Thyroid gland (tissue), 4 donors: Measurements from ENCODE around the gene PTPRZ1. TPM values are rescaled to one million over a fixed set of nuclear protein-coding genes. Genes with fewer than 3 reads are reported as not detected.

ENCODE experiments used
- DNase-seq, 2 donors: peaks; one replicate each; pipeline ENCODE4 v3.0.0-alpha.2; 2019
- H3K27ac ChIP-seq, 3 donors: fragments of 200-600 bp; sonication (generic); 1 replicate in 2 of 3; 2 replicates in 1 of 3; pipeline ENCODE4 v1.5.1; 2016 to 2019; ENCODE audit warnings: mild to moderate bottlenecking in 1 of 3, moderate library complexity in 1 of 3
- H3K27me3 ChIP-seq: fragments of 200-600 bp; sonication (generic); one replicate; pipeline ENCODE4 v1.5.1; 2019
- H3K36me3 ChIP-seq, 2 donors: fragments of 200-600 bp; sonication (generic); one replicate each; pipeline ENCODE4 v1.5.1; 2016 to 2019
- H3K4me1 ChIP-seq, 2 donors: fragments of 200-600 bp; sonication (generic); one replicate each; pipeline ENCODE4 v1.5.1; 2017 to 2019
- H3K4me3 ChIP-seq, 3 donors: fragments of 200-600 bp; sonication (generic); replicated peaks in 1 of 3; 1 replicate in 2 of 3; 2 replicates in 1 of 3; pipeline ENCODE4 v1.5.1; 2016; ENCODE audit warnings: mild to moderate bottlenecking in 1 of 3
- H3K9me3 ChIP-seq: fragments of 200-600 bp; sonication (generic); one replicate; pipeline ENCODE4 v1.5.1; 2017
- CTCF ChIP-seq, 6 experiments: fragments of 200-600 bp in 3 of 6; fragments of 450-650 bp in 3 of 6; sonication (generic) in 3 of 6; IDR thresholded peaks; one replicate each; pipeline ENCODE4 v1.5.1; 2016 to 2019; ENCODE audit warnings: antibody characterized with exemption in 6 of 6, mild to moderate bottlenecking in 2 of 6, inconsistent platforms in 1 of 6, moderate library complexity in 1 of 6
- POLR2A ChIP-seq, 2 donors: fragments of 450-650 bp; IDR thresholded peaks; one replicate each; pipeline ENCODE4 v1.6.1; 2017; ENCODE audit warnings: antibody characterized with exemption in 2 of 2, mild to moderate bottlenecking in 2 of 2, moderate library complexity in 1 of 2
- WGBS, 2 donors: methylation state at CpG; one replicate each; pipeline ENCODE4 v1.1.5; 2017; 5-methylcytosine and 5-hydroxymethylcytosine counted together
- intact Hi-C: fragments of 100-400 bp; cut with DNase I; formaldehyde crosslinking; loops from one replicate; pipeline ENCODE4 v1.15.1; 2023
- total RNA-seq, 4 donors: library from RNA; depleted of rRNA; stranded (reverse); fragments of >200 nt; gene quantifications; one replicate each; pipeline ENCODE4 v1.2.3, GENCODE V29; 2016

Gene PTPRZ1
- total RNA-seq, result under 1 TPM in 3 of 4 donors, not detected in 1; 0.10 to 0.67 (median 0.11) TPM

GRCh38 chr7:121872831-121873288 lies at the start of gene PTPRZ1:
Gene PTPRZ1 (plus strand): TSS chr7:121873161. CDS start chr7:121873500, 339 bp downstream.
- Histone ChIP-seq H3K27ac (no peak within 1 kb of the TSS), H3K9me3 (no peaks in the 10 kb centered on the region), H3K4me3 (peak within 1 kb of the TSS; percentile 16 to 40 (median 39)), H3K27me3 (no peaks in the 10 kb centered on the region), H3K36me3 (no peaks in the 10 kb centered on the region), H3K4me1 (peaks cover 0 to 4% of the 10 kb centered on the region in 2 donors)
- TF ChIP-seq POLR2A (IDR thresholded peaks at IDR 0.05) (no peak), CTCF (IDR thresholded peaks at IDR 0.05) (no peak)
- intact Hi-C loops, result no loop called here
- 0 to 4% methylated on average over 26 to 35 of the region's 49 CpGs for WGBS, 2 donors
- peak; percentile 8 to 17 for DNase-seq

- no peaks in the 10 kb centered on the region for H3K36me3 ChIP-seq
- DNase-seq, result no peak
- H3K4me1 ChIP-seq, result no peaks in the 10 kb centered on the region
- no peaks in the 10 kb centered on the region for H3K9me3 ChIP-seq
- TF ChIP-seq CTCF (IDR thresholded peaks at IDR 0.05), result no peak
- no peak for TF ChIP-seq POLR2A (IDR thresholded peaks at IDR 0.05)
- WGBS, 2 donors, result 82 to 85% methylated on average over 1 of the region's 1 CpG
- no peak overlapping the region for H3K27ac ChIP-seq
- intact Hi-C loops, result no loop called here
- no peaks in the 10 kb centered on the region for H3K27me3 ChIP-seq
- no peak overlapping the region for H3K4me3 ChIP-seq
These were observed 48.7 kb upstream of the PTPRZ1 start for GRCh38 chr7:121824276-121824675.

- Histone ChIP-seq H3K36me3 (no peaks in the 10 kb centered on the region), H3K27ac (no peak overlapping the region), H3K4me1 (no peaks in the 10 kb centered on the region), H3K4me3 (no peak overlapping the region), H3K27me3 (no peaks in the 10 kb centered on the region), H3K9me3 (no peaks in the 10 kb centered on the region)
- intact Hi-C loops, result no loop called here
- TF ChIP-seq POLR2A (IDR thresholded peaks at IDR 0.05) (no peak), CTCF (IDR thresholded peaks at IDR 0.05) (no peak)
- DNase-seq, result no peak
- 72 to 81% methylated on average over 3 of the region's 3 CpGs for WGBS, 2 donors
These were observed 41.6 kb upstream of the PTPRZ1 start for GRCh38 chr7:121831351-121831750.

GRCh38 chr7:121831801-121832200 lies 41.2 kb upstream of the PTPRZ1 start:
- intact Hi-C loops, result no loop called here
- DNase-seq, result no peak
- H3K27me3 ChIP-seq, result no peaks in the 10 kb centered on the region
- no peaks in the 10 kb centered on the region for H3K9me3 ChIP-seq
- no peaks in the 10 kb centered on the region for H3K36me3 ChIP-seq
- no peak overlapping the region for H3K4me3 ChIP-seq
- H3K4me1 ChIP-seq, result no peaks in the 10 kb centered on the region
- H3K27ac ChIP-seq, result no peak overlapping the region
- 64 to 77% methylated on average over 5 of the region's 5 CpGs for WGBS, 2 donors
- no peak for TF ChIP-seq CTCF (IDR thresholded peaks at IDR 0.05)
- TF ChIP-seq POLR2A (IDR thresholded peaks at IDR 0.05), result no peak

GRCh38 chr7:121832347-121832746 lies 40.6 kb upstream of the PTPRZ1 start:
- no peak for DNase-seq
- Histone ChIP-seq H3K4me3 (no peak overlapping the region), H3K27me3 (no peaks in the 10 kb centered on the region), H3K27ac (no peak overlapping the region), H3K9me3 (no peaks in the 10 kb centered on the region), H3K36me3 (no peaks in the 10 kb centered on the region), H3K4me1 (no peaks in the 10 kb centered on the region)
- 84 to 87% methylated on average over 8 of the region's 8 CpGs for WGBS, 2 donors
- intact Hi-C loops, result no loop called here
- TF ChIP-seq POLR2A (IDR thresholded peaks at IDR 0.05) (no peak), CTCF (IDR thresholded peaks at IDR 0.05) (no peak)
